Stimulated activated CD4-positive, alpha-beta T cell treated with anti-CD3 and anti-CD28 coated beads, Interleukin-15, amount 100 ng/mL, for 48 hours (primary cell): ENCODE measurements around the gene RAB17.

Experiments used
- DNase-seq, 2 donors: peaks; one replicate each; pipeline ENCODE4 v3.0.0-alpha.2; 2020; ENCODE audit warnings: low read depth in 2 of 2

RAB17 gene

GRCh38 chr2:237577956-237578870 is 12.3 kb downstream of the RAB17 start:
- DNase-seq = no peak

GRCh38 chr2:237577458-237577857 is 13.1 kb downstream of the RAB17 start:
- DNase-seq = no peak

DNA sequence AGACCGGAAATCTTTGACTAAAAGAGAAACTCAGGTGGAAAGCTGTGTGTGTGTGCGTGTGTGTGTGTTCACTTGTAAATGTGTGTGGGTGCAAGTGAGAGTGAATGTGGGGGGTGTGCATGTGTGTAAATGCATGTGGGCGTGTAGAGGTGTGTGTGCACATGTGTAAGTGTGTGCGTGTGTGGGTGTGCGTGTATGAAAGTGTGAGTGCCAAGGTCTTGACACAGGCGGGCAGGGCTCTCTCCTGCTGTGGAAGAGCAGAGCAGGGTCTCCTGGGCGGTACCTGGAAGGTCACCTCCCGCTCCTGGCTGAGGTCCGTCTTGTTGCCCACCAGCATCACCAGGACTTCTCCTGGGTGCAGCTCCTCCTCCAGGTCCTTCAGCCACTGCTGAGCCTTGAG is 13.6 kb downstream of the RAB17 start:
- DNase-seq = no peak

DNA sequence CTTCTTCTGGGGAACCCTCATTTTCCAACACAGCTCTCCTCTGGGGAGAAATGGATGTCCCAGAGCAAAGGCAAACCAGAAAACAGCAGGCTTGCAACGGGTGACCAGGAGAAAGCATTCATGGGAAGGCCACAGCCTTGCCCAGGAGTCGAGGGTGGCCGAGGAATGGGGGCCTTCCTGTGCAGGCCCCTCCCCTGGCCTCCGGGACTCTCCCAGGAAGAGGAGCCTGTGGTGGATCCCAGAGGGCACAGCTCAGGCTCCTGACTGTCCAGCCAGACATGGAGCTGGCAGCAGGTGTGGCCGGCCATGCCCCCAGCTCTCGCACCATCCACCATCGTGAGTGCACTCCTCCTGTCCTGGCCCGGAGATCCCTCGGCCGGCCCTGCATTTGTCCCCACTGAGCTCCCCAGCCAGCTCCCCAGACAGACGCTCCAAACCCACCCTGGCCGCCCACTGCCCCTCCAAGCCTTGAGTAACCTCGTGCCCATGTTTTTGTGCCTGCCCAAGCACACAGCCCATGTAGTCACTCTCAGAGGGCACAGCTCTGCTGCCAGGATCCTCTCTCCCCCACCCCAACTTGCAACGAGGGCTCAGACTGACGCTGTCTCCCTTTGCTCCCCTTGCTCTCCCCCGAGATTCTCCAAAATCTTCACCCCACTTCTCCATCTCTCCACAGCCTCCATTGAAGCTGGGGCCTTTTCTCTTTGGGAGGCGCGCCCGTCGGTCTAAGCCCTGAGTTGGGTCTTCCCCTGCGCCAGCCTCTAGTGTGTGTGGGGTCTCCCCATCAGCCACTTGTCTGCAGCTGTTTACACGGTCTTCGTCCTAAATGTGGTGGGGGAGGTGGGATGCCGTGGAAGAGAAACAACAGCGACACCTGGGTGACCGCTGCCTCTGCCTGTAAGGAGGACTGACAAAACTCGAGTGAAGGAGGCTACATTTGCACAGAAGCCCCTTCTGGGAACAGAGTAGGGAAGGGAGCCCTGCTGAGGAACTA is 14.4 kb downstream of the RAB17 start:
- DNase-seq = no peak

- DNase-seq = no peak
Observed at GRCh38 chr2:237574894-237575868, 15.4 kb downstream of the RAB17 start.

- no peak for DNase-seq
Observed at GRCh38 chr2:237574467-237574866, 16.1 kb downstream of the RAB17 start.

GRCh38 chr2:237573721-237574415 is 16.7 kb downstream of the RAB17 start:
- no peak for DNase-seq

GRCh38 chr2:237572742-237573101 is 17.8 kb downstream of the RAB17 start:
- DNase-seq = no peak

DNA sequence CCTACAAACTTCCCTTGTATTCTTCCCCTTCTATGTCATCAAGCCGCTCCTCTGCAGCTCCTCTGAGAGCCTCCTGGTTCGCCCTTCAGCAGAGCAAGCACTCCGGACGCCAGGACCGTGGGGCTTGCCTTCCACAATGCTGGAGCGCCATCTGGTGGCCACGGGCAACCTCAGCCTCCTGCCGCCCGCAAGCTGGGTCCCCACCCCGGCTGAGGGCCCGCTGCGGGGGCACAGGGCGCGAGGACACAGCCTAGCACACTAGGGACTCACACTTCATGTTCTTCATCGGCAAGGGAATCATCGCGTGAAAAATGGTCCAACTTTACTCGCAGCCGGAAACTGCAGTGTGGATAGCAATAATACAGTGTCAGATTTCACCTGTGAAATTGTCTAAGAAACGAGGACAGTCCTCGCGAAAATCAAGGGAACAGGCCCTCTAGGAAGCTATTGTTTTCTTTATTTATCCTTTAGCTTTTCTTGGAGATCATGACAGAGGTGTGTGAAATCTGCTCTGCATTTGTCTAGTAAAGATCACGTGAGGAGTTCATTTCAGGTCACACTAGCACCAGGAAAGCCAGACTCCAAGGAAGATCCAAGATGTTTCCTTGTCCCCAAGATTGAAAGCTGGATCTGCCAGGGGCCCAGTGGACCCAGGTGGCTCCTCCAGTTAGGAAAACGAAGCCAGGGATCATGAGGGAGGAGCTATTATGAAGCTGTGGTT is 18.4 kb downstream of the RAB17 start:
- DNase-seq = peak; percentile 81 to 90

GRCh38 chr2:237571551-237571950 is 19.0 kb downstream of the RAB17 start:
- DNase-seq = no peak

- DNase-seq = no peak
Observed at GRCh38 chr2:237570776-237571335, 19.7 kb downstream of the RAB17 start.

GRCh38 chr2:237569896-237570295 is 20.6 kb downstream of the RAB17 start:
- DNase-seq = no peak

- no peak for DNase-seq
Observed at GRCh38 chr2:237569041-237569440, 21.5 kb downstream of the RAB17 start.

GRCh38 chr2:237568121-237568660 is 22.3 kb downstream of the RAB17 start:
- no peak for DNase-seq

GRCh38 chr2:237567276-237568029 is 23.1 kb downstream of the RAB17 start:
- DNase-seq = no peak

- DNase-seq = no peak
Observed at GRCh38 chr2:237566401-237567235, 23.9 kb downstream of the RAB17 start, which contains the start of gene PRLH. TSS of gene PRLH (plus strand) at chr2:237566574. CDS start at chr2:237566574, 0 bp downstream.

DNA sequence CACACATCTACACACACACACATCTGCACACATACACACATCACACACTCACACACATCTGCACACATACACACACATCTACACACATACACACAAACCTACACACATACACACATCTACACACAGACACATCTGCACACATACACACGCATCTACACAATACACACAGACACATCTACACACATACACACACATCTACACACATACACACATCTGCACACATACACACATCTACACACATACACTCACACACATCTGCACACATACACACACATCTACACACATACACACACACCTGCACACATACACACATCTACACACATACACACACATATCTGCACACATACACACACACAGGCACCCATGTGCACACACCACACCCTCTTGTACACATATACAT is 24.6 kb downstream of the RAB17 start:
- DNase-seq = no peak
